GM13977 (cell line): ENCODE data around the gene MMP23B.
A peak's percentile ranks its signal among the peaks of the same experiment; 100 is the strongest.

Experiments used
- DNase-seq: peaks from one replicate; pipeline ENCODE4 v3.0.0; 2012; ENCODE audit warnings: low spot score
- in situ Hi-C: fragments of 300-500 bp; cut with MboI; formaldehyde crosslinking; loops from one replicate; pipeline ENCODE4 v1.12.0; 2022; ENCODE audit warnings: low sequenced_read_pairs, low pct_unique_long_range_greater_than_20kb, mixed read lengths, inconsistent platforms; ENCODE audit not compliant: unreplicated experiment
- TF ChIP-seq, protein P1 (sequence below): IDR thresholded peaks from 2 replicates; pipeline ENCODE4 v1.5.1; 2012; ENCODE audit warnings: mild to moderate bottlenecking, control low read depth; ENCODE audit not compliant: insufficient read depth; ENCODE audit errors: extremely low read depth, missing control alignments

The MMP23B gene

DNA sequence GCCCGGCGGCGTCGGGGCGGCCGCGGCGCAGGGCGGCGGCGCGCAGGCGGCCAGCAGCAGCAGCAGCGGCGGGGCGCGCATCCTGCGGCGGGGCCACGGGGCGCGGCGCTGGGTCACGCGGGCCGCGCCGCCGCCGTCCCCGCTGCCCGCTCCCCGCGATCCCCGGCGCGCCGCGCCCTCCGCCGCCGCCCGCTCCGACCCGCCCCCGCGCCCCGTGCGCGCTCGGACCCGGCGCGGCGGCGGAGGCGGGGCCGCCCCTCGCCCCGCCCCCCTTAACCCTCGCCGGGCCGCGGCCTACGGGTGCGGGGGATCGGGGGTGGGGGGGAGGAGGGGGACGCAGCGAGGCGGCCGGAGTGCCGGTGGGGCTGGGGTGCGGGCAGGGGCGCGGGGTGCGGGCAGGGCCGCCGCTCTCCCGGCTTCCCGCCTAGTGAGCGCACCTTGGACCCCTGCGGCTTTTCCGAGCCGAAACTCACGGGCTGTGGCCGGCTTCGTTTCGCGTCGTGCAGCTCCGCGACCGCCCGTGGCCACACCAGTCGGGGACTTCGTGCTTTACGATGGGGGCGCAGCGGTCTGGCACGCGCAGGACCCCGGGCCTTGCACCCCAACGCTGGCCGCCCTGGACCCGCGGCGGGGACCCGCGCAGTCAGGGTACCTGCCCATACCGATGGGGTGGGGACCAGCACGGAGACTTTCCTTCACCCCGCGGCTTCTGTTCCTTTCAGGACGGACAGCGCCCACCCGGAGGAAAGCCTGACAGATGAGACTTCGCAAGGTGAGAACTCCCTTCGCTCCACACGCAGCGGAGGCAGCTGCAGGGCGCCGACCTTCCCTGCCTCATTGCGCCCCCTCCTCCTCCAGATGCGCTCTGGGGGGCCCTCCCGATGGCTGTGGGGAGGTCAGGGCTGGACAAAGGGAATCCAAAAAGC, 31.8 kb upstream of the MMP23B start, which contains the start of gene FNDC10:
Gene FNDC10 (minus strand): TSS at position 201 of the 926 bp plus-strand sequence. CDS start 120 bp downstream, at position 81.
- in situ Hi-C loops, result no loop called here
- TF ChIP-seq, protein P1, sequence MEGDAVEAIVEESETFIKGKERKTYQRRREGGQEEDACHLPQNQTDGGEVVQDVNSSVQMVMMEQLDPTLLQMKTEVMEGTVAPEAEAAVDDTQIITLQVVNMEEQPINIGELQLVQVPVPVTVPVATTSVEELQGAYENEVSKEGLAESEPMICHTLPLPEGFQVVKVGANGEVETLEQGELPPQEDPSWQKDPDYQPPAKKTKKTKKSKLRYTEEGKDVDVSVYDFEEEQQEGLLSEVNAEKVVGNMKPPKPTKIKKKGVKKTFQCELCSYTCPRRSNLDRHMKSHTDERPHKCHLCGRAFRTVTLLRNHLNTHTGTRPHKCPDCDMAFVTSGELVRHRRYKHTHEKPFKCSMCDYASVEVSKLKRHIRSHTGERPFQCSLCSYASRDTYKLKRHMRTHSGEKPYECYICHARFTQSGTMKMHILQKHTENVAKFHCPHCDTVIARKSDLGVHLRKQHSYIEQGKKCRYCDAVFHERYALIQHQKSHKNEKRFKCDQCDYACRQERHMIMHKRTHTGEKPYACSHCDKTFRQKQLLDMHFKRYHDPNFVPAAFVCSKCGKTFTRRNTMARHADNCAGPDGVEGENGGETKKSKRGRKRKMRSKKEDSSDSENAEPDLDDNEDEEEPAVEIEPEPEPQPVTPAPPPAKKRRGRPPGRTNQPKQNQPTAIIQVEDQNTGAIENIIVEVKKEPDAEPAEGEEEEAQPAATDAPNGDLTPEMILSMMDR, result no peak
- no peak for DNase-seq

DNA sequence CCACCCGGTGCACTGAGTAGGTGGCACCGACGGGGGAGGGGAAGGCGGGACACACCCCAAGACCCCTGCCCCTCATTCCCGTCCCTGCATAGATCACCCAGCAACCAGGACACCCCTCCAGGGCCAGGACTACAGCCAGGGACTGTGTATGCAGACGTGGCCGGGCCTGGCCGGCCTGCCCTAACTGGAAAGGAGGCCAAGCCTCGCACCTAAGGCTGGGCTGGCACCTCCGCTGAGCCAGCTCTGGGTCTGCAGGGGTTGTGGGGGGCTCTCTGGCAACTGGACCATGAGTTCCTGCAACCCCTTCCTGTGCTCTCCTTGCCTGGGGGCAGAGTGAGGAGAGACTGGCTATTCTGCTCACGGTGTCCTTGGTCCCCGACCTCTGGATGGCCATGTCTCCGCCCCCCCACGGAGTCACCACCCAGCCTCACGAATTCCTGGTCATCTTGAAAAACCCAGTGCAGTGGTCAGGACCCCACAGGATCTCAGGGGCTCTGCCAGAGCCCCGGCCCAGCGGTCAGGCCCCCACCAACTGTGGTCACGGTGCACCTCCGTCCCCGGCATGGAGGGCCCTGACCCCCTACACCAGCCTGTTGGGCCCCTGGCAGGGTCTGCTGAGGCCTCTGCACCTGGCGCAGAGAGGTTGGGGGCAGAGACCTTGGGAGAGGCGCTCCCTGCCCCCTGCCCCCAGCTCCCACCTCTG, 31.0 kb upstream of the MMP23B start:
- no peak for DNase-seq
- in situ Hi-C loops, result no loop called here
- TF ChIP-seq, protein P1, result no peak

DNA sequence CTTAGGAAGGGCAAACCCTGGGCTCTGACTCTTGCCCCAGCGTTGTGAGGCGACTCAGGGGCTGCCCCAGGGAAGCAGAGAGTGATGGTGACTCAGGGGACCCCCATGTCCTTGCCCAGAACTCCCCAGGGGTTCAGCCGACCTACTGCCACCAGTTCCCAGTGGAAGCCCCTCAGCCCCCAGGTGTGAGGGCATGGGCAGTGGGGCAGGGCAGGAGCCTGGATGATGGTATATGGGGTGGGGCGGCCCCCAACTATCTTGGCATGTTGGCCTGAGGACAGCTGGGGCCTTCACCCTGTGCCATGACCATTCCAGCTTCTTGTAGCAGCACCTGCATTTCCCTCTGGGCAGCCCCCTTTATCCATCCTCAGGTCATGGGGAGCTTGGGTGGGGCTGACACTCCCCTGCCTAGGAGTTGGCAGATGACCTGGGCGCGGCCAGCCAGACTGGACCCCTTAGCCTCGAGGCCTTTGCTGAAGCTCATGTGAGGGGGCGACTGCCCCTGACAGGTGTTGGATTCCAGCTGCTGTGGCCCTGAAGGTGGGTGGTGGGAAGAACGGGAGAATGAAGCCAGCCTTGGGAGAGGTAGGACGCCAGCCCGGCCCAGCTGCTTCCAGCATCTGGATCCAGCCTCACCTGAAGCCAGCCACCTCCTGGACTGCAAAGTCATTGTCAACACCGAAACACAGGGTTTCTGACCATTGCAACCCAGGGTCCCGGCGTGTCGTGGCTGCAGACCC, 30.2 kb upstream of the MMP23B start:
- TF ChIP-seq, protein P1, result no peak
- in situ Hi-C loops, result no loop called here
- no peak for DNase-seq

DNA sequence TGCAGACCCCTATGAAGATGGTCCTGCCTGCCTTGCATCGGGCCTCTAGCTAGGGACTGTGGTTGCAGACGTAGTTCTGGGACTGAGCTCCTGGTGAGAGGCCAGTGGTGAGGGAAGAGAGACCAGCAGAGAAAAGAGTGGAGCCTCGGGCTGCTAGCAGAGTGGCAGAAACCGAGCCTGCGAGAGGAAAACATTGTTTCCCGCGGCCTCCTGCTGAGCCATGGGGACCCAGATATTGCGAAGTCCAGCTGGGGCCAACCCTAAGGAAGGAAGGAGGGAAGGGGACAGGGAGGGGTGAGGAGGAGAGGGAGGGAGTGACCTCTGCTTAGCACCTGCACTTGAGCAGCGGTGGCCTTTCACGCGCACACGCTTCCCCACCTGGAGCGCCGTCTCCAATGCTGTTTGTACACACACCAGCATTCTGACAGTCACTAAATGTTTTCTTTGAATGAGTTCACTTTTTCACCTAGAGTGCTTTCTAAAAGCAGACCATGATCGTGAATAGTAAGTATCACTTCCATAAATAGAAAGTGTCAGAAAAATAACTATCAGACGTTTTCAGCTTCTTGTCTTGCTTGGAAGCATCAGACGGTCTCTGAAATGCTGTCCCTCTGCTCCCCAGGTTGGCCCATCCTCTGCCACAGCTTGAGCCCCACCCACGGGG, 29.5 kb upstream of the MMP23B start:
- in situ Hi-C loops, result no loop called here
- peak; percentile 88 for DNase-seq
- TF ChIP-seq, protein P1, result no peak

DNA sequence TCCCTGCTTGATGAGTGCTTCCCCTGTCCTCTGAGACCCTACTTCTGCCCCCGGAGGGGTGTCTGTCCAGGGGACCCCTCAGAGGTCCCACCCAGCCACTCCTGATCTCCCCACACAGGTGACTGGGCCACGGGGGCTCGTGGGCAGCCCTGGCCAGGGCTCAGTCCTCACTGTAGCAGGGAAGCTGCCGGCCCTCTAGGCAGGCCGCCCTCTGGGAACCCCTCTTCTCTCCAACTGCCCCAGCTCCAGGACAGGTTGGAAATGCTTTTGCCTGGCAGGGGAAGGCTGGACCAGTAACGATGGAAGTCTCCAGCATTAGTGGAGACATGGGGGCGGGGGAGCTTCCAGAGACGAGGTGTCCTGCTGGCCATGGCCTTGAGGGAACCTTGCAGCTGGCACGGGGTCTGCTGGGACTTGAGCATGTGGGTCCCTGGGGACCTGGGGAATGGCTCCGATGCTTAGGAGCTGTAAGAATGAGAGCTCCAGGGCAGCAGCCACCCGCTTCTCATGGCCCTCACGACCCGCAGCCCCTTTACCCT, 28.9 kb upstream of the MMP23B start:
- in situ Hi-C loops, result no loop called here
- TF ChIP-seq, protein P1, result no peak
- no peak for DNase-seq
